GM18507 (cell line): ENCODE results near the gene GCM1.

Experiments
- DNase-seq: peaks from one replicate; pipeline ENCODE4 v3.0.0; 2011; ENCODE audit warnings: low read depth; ENCODE audit not compliant: insufficient read length; ENCODE audit errors: extremely low spot score
- FAIRE-seq: peaks from 2 replicates; lab custom pipeline; 2011; peaks lifted over from hg19 to GRCh38; lab: Jason Lieb, UNC

The GCM1 gene

GRCh38 chr6:53154794-53155193, 6.2 kb upstream of the GCM1 start:
- DNase-seq (no peak), FAIRE-seq (no peak)

- FAIRE-seq (no peak), DNase-seq (no peak)
These were observed 5.4 kb upstream of the GCM1 start for GRCh38 chr6:53154071-53154470.

- no peak for FAIRE-seq
- DNase-seq, result no peak
These were observed 3.9 kb upstream of the GCM1 start for GRCh38 chr6:53152576-53152975.

GRCh38 chr6:53151676-53152075, 3.0 kb upstream of the GCM1 start:
- DNase-seq (no peak), FAIRE-seq (no peak)

- DNase-seq (no peak), FAIRE-seq (no peak)
These were observed 3.8 kb downstream of the GCM1 start for GRCh38 chr6:53144802-53145201.

GRCh38 chr6:53143710-53144109, 4.9 kb downstream of the GCM1 start:
- no peak for FAIRE-seq
- no peak for DNase-seq

GRCh38 chr6:53142810-53143209, 5.8 kb downstream of the GCM1 start:
- FAIRE-seq, result no peak
- no peak for DNase-seq

GRCh38 chr6:53139841-53140413, 8.7 kb downstream of the GCM1 start:
- DNase-seq (no peak), FAIRE-seq (no peak)

GRCh38 chr6:53136000-53136609, 12.5 kb downstream of the GCM1 start:
- no peak for FAIRE-seq

GRCh38 chr6:53134601-53135235, 13.9 kb downstream of the GCM1 start:
- FAIRE-seq (no peak), DNase-seq (no peak)

More at GRCh38 chr6:53136000-53136609, 12.5 kb downstream of the GCM1 start:
- no peak for DNase-seq

- no peak for DNase-seq
- FAIRE-seq, result no peak
These were observed 14.7 kb downstream of the GCM1 start for GRCh38 chr6:53133961-53134360.

- no peak for FAIRE-seq
These were observed 17.9 kb downstream of the GCM1 start for GRCh38 chr6:53130569-53131290.

GRCh38 chr6:53128842-53129241, 19.8 kb downstream of the GCM1 start:
- no peak for FAIRE-seq
- no peak for DNase-seq

More at GRCh38 chr6:53130569-53131290, 17.9 kb downstream of the GCM1 start:
- DNase-seq, result no peak

GRCh38 chr6:53125276-53125675, 23.4 kb downstream of the GCM1 start:
- DNase-seq (no peak), FAIRE-seq (no peak)

- no peak for DNase-seq
- FAIRE-seq, result no peak
These were observed 24.4 kb downstream of the GCM1 start for GRCh38 chr6:53124131-53124800.

GRCh38 chr6:53119772-53120409, 28.8 kb downstream of the GCM1 start:
- DNase-seq (no peak), FAIRE-seq (no peak)

GRCh38 chr6:53119349-53119748, 29.3 kb downstream of the GCM1 start:
- DNase-seq, result no peak
- no peak for FAIRE-seq

GRCh38 chr6:53115741-53116140, 32.9 kb downstream of the GCM1 start:
- DNase-seq, result no peak

GRCh38 chr6:53115113-53115512, 33.5 kb downstream of the GCM1 start:
- FAIRE-seq, result no peak
- no peak for DNase-seq

More at GRCh38 chr6:53115741-53116140, 32.9 kb downstream of the GCM1 start:
- no peak for FAIRE-seq
